A549 (cell line): ENCODE data around the gene MYH10. TPM values are rescaled to one million over a fixed set of nuclear protein-coding genes. Genes with fewer than 3 reads are reported as not detected.

Experiments used
- ATAC-seq, 2 experiments: fragments of 200-7000 bp in 1 of 2; fragments of >200 bp in 1 of 2; cut with Nextera tagmentation in 1 of 2; cut with Tn5 transposase in 1 of 2; 3 replicates each; pipeline versions ENCODE4 v1.8.0 to v1.9.1; 2018 to 2020; ENCODE audit warnings: mild to moderate bottlenecking in 1 of 2, moderate library complexity in 1 of 2
- CTCF ChIA-PET: fragments of 300-600 bp; sonication (Branson Sonifier 250); formaldehyde crosslinking; extraction: SDS; loops from one replicate; lab custom pipeline; 2021; ENCODE audit warnings: antibody characterized with exemption, inconsistent platforms; lab: Yijun Ruan, JAX
- POLR2A ChIA-PET: fragments of 350-600 bp; formaldehyde crosslinking; extraction: SDS; loops from one replicate; lab custom pipeline; 2021; ENCODE audit warnings: antibody characterized with exemption, inconsistent platforms; lab: Yijun Ruan, JAX
- DNase-seq, 2 experiments: peaks; one replicate each; pipeline versions ENCODE4 v3.0.0 to v3.0.0-alpha.2; 2011 to 2016; ENCODE audit warnings: low read depth in 1 of 2, low spot score in 1 of 2
- FAIRE-seq: peaks from 2 replicates; lab custom pipeline; 2011; peaks lifted over from hg19 to GRCh38; lab: Jason Lieb, UNC
- H3K27ac ChIP-seq, 2 experiments: fragments of >200 bp; sonication (Bioruptor Twin); formaldehyde crosslinking; 3 replicates each; pipeline ENCODE4 v1.5.1; 2016 to 2017
- H3K4me1 ChIP-seq: fragments of >200 bp; sonication (Bioruptor Twin); formaldehyde crosslinking; 3 replicates; pipeline ENCODE4 v1.6.1; 2016
- H3K4me2 ChIP-seq: fragments of >200 bp; sonication (Bioruptor Twin); formaldehyde crosslinking; 3 replicates; pipeline ENCODE4 v1.6.1; 2016
- H3K4me3 ChIP-seq: fragments of >200 bp; sonication (Bioruptor Twin); formaldehyde crosslinking; 3 replicates; pipeline ENCODE4 v1.5.1; 2016
- H3K9me3 ChIP-seq: fragments of >200 bp; sonication (Bioruptor Twin); formaldehyde crosslinking; 3 replicates; pipeline ENCODE4 v1.6.1; 2016
- BCL3 ChIP-seq: fragments of >200 bp; sonication (Bioruptor Twin); formaldehyde crosslinking; IDR thresholded peaks from 3 replicates; pipeline ENCODE4 v1.6.1; 2016
- BHLHE40 ChIP-seq: IDR thresholded peaks from 2 replicates; pipeline ENCODE4 v1.6.1; 2012; ENCODE audit warnings: low read depth, low read length, inconsistent platforms
- CBX8 ChIP-seq: fragments of 200-600 bp; sonication (generic); IDR thresholded peaks from 2 replicates; pipeline ENCODE4 v1.6.1; 2016
- CEBPB ChIP-seq, 2 experiments: fragments of >200 bp in 1 of 2; sonication (Bioruptor Twin) in 1 of 2; formaldehyde crosslinking in 1 of 2; IDR thresholded peaks; 2 replicates each; pipeline ENCODE4 v1.6.1; 2012 to 2016
- CHD2 ChIP-seq: fragments of 150-350 bp; IDR thresholded peaks from 2 replicates; pipeline ENCODE4 v1.6.1; 2014; ENCODE audit warnings: low read length; ENCODE audit not compliant: partially characterized antibody
- EHMT2 ChIP-seq: fragments of 200-600 bp; sonication (generic); IDR thresholded peaks from 2 replicates; pipeline ENCODE4 v1.6.1; 2016; ENCODE audit warnings: antibody characterized with exemption, low read depth, mild to moderate bottlenecking, moderate library complexity
- ELK1 ChIP-seq: fragments of 150-350 bp; IDR thresholded peaks from 2 replicates; pipeline ENCODE4 v1.6.1; 2014; ENCODE audit warnings: low read depth, mild to moderate bottlenecking, low read length
- ESRRA ChIP-seq: fragments of 150-350 bp; IDR thresholded peaks from 2 replicates; pipeline ENCODE4 v1.6.1; 2014; ENCODE audit warnings: mild to moderate bottlenecking, low read length, borderline replicate concordance
- GATA3 ChIP-seq: IDR thresholded peaks from 2 replicates; pipeline ENCODE4 v1.6.1; 2012; ENCODE audit warnings: borderline replicate concordance
- HDAC2 ChIP-seq: fragments of 200-600 bp; sonication (generic); IDR thresholded peaks from 2 replicates; pipeline ENCODE4 v1.6.1; 2016
- HES2 ChIP-seq: fragments of >200 bp; sonication (Bioruptor Twin); formaldehyde crosslinking; IDR thresholded peaks from 2 replicates; pipeline ENCODE4 v1.6.1; 2016
- HEYL ChIP-seq: fragments of 250-450 bp; sonication (Bioruptor Pico); IDR thresholded peaks from 2 replicates; pipeline ENCODE4 v1.8.0; 2021; ENCODE audit warnings: mild to moderate bottlenecking, moderate library complexity
- HMGXB4 ChIP-seq: fragments of 250-450 bp; sonication (Bioruptor Pico); IDR thresholded peaks from 2 replicates; pipeline ENCODE4 v1.5.0; 2021; ENCODE audit warnings: mild to moderate bottlenecking, moderate library complexity, borderline replicate concordance
- HOXA7 ChIP-seq: fragments of 250-450 bp; sonication (Bioruptor Pico); IDR thresholded peaks from 2 replicates; pipeline ENCODE4 v1.5.0; 2020; ENCODE audit warnings: mild to moderate bottlenecking, moderate library complexity
- KDM1A ChIP-seq: fragments of 200-600 bp; sonication (generic); IDR thresholded peaks from 2 replicates; pipeline ENCODE4 v1.6.1; 2016; ENCODE audit warnings: low read depth, mild to moderate bottlenecking
- KDM5A ChIP-seq: fragments of 200-600 bp; sonication (generic); IDR thresholded peaks from 2 replicates; pipeline ENCODE4 v1.6.1; 2016; ENCODE audit warnings: antibody characterized with exemption, mild to moderate bottlenecking
- MAX ChIP-seq: IDR thresholded peaks from 2 replicates; pipeline ENCODE4 v1.6.1; 2012
- MAZ ChIP-seq: fragments of 150-350 bp; IDR thresholded peaks from 2 replicates; pipeline ENCODE4 v1.6.1; 2014; ENCODE audit warnings: antibody characterized with exemption, low read depth, low read length, borderline replicate concordance
- MYC ChIP-seq: IDR thresholded peaks from 2 replicates; pipeline ENCODE4 v1.6.1; 2012; ENCODE audit warnings: mild to moderate bottlenecking, inconsistent platforms, low read length, improper control_type of control experiment, borderline replicate concordance
- NFE2L2 ChIP-seq: fragments of 150-350 bp; conservative IDR thresholded peaks from 2 replicates; pipeline ENCODE4 v1.6.1; 2014; ENCODE audit warnings: low read length
- POLR2AphosphoS2 ChIP-seq: conservative IDR thresholded peaks from 2 replicates; pipeline ENCODE4 v1.6.1; 2012; ENCODE audit warnings: low read length, improper control_type of control experiment, inconsistent platforms
- RARB ChIP-seq: fragments of 250-450 bp; sonication (Bioruptor Pico); IDR thresholded peaks from 2 replicates; pipeline ENCODE4 v1.8.0; 2021; ENCODE audit warnings: mild to moderate bottlenecking, moderate library complexity
- RCOR1 ChIP-seq: fragments of 150-350 bp; IDR thresholded peaks from 2 replicates; pipeline ENCODE4 v1.6.1; 2014; ENCODE audit warnings: antibody characterized with exemption, low read length, low read depth
- REST ChIP-seq: fragments of 200-600 bp; sonication (generic); IDR thresholded peaks from 2 replicates; pipeline ENCODE4 v1.6.1; 2016; ENCODE audit warnings: antibody characterized with exemption, mild to moderate bottlenecking, moderate library complexity
- SMC3 ChIP-seq: fragments of >200 bp; sonication (Bioruptor Twin); formaldehyde crosslinking; IDR thresholded peaks from 3 replicates; pipeline ENCODE4 v1.6.1; 2018; ENCODE audit warnings: inconsistent platforms
- ZFP36 ChIP-seq: fragments of 450-650 bp; IDR thresholded peaks from 2 replicates; pipeline ENCODE4 v1.6.1; 2014; ENCODE audit warnings: borderline replicate concordance; ENCODE audit not compliant: partially characterized antibody
- WGBS: methylation state at CpG from one replicate; pipeline ENCODE4 v1.1.6; 2017; ENCODE audit errors: missing lambda C conversion rate; 5-methylcytosine and 5-hydroxymethylcytosine counted together
- polyA plus RNA-seq, 4 experiments: library from polyadenylated mRNA; depleted of rRNA in 3 of 4; stranded (reverse); fragments of >200 nt; fragmentation: RNase III in 1 of 4; extraction: RNeasy Plus Mini Kit Qiagen cat#74134 plus additional on column Dnase treatment in 1 of 4; gene quantifications; 2 replicates in 3 of 4; 3 replicates in 1 of 4; pipeline ENCODE4 v1.2.3, GENCODE V29; 2011 to 2017

MYH10 gene
- polyA plus RNA-seq, 2 of the 4 experiments (the other 2 are of a cell fraction) = 26.5 to 28.3 TPM

GRCh38 chr17:8496081-8496480 is 134.4 kb downstream of the MYH10 start:
- Histone ChIP-seq H3K27ac (no peak overlapping the region), H3K4me2 (no peak overlapping the region), H3K4me3 (no peak overlapping the region), H3K9me3 (no peaks in the 10 kb centered on the region), H3K4me1 (no peaks in the 10 kb centered on the region)
- ATAC-seq (no peak), DNase-seq (no peak), FAIRE-seq (no peak)
- ChIA-PET POLR2A (interaction anchor here (0.5 kb wide), 1 partner anchor 40 kb away, joined by 5 read pairs; no protein-coding TSS in a partner anchor), CTCF (interaction anchor here (1.0 to 2.1 kb wide), 3 partner anchors 9 to 251 kb away, joined by 3 to 6 read pairs (median 4); no protein-coding TSS in a partner anchor)
- TF ChIP-seq BHLHE40 (no peak), BCL3 (no peak), CBX8 (no peak), POLR2AphosphoS2 (no peak), MAZ (no peak), CEBPB (IDR thresholded peaks at IDR 0.05) (no peak), KDM5A (no peak), ZFP36 (no peak)
- 85% methylated on average over 13 of the region's 13 CpGs for WGBS

- Histone ChIP-seq H3K27ac (no peak overlapping the region), H3K4me2 (no peak overlapping the region), H3K4me1 (no peaks in the 10 kb centered on the region), H3K9me3 (no peaks in the 10 kb centered on the region), H3K4me3 (no peak overlapping the region)
- CTCF ChIA-PET = interaction anchor here (0.9 to 5.4 kb wide), 3 partner anchors 14 to 22 kb away, joined by 3 to 16 read pairs (median 4); no protein-coding TSS in a partner anchor
- no peak for TF ChIP-seq CHD2
- TF ChIP-seq REST = no peak
- no peak for TF ChIP-seq HES2
- TF ChIP-seq MAX = no peak
- TF ChIP-seq RCOR1 = no peak
- TF ChIP-seq RARB = no peak
- no peak for TF ChIP-seq ESRRA
- TF ChIP-seq KDM5A = no peak
- TF ChIP-seq HEYL (CRISPR knock-in tag) = no peak
- no peak for TF ChIP-seq HOXA7 (CRISPR knock-in tag)
- DNase-seq (no peak), ATAC-seq (no peak), FAIRE-seq (no peak)
- POLR2A ChIA-PET = no interaction called here
- 75% methylated on average over 8 of the region's 8 CpGs for WGBS
Measured at GRCh38 chr17:8494506-8495111, 135.9 kb downstream of the MYH10 start.

- no peak for TF ChIP-seq ELK1
- TF ChIP-seq EHMT2 = no peak
- no peak for TF ChIP-seq BHLHE40
- TF ChIP-seq GATA3 = no peak
- TF ChIP-seq HDAC2 = no peak
- TF ChIP-seq KDM1A = no peak
- no peak for TF ChIP-seq KDM5A
- no peak for TF ChIP-seq NFE2L2
- TF ChIP-seq SMC3 = no peak
- TF ChIP-seq MYC = no peak
- no peak for TF ChIP-seq HMGXB4 (CRISPR knock-in tag)
- POLR2A ChIA-PET = no interaction called here
Measured at GRCh38 chr17:8494021-8494420, 136.5 kb downstream of the MYH10 start.

More at GRCh38 chr17:8494021-8494420, 136.5 kb downstream of the MYH10 start:
- CTCF ChIA-PET = interaction anchor here (0.8 to 5.4 kb wide), 3 partner anchors 9 to 26 kb away, joined by 3 to 16 read pairs (median 3); no protein-coding TSS in a partner anchor
- H3K4me3 ChIP-seq = no peak overlapping the region
- DNase-seq (no peak), FAIRE-seq (no peak), ATAC-seq (no peak)
- no peak overlapping the region for H3K27ac ChIP-seq
- no peaks in the 10 kb centered on the region for H3K4me1 ChIP-seq
- WGBS = 90% methylated on average over 12 of the region's 12 CpGs
- no peak overlapping the region for H3K4me2 ChIP-seq
- no peaks in the 10 kb centered on the region for H3K9me3 ChIP-seq
